ENCODE data around the gene RHPN2.

Gene RHPN2

GRCh38 chr19:33060586-33060985 lies 4.1 kb downstream of the RHPN2 start:
- Histone ChIP-seq H3K9me3 (ENCODE audit: insufficient read depth, low read depth, low read length) (no peaks in the 10 kb centered on the region), H3K4me2 (ENCODE audit: low read depth, low read length, poor library complexity, severe bottlenecking) (no peak overlapping the region), H3K79me2 (ENCODE audit: insufficient read depth, low read length) (no peaks in the 10 kb centered on the region), H3K4me3 (ENCODE audit: low read length, poor library complexity, severe bottlenecking) (no peak overlapping the region), H3K4me1 (ENCODE audit: insufficient read depth, low read length, poor library complexity, severe bottlenecking) (no peaks in the 10 kb centered on the region), H2AFZ (ENCODE audit: low read length) (no peak overlapping the region), H3K9me2 (replicated peaks; ENCODE audit: low read depth, low read length) (no peaks in the 10 kb centered on the region), H4K20me1 (ENCODE audit: insufficient read depth, low read length, poor library complexity, severe bottlenecking) (no peaks in the 10 kb centered on the region), H3K27me3 (ENCODE audit: insufficient read depth, low read length, poor library complexity, severe bottlenecking) (no peaks in the 10 kb centered on the region), H3F3A (ENCODE audit: low read depth) (no peaks in the 10 kb centered on the region), H3K9ac (ENCODE audit: low read depth, low read length, poor library complexity, severe bottlenecking) (no peak overlapping the region), H3K36me3 (ENCODE audit: insufficient read depth, low read length) (no peaks in the 10 kb centered on the region)
- TF ChIP-seq, protein P1, sequence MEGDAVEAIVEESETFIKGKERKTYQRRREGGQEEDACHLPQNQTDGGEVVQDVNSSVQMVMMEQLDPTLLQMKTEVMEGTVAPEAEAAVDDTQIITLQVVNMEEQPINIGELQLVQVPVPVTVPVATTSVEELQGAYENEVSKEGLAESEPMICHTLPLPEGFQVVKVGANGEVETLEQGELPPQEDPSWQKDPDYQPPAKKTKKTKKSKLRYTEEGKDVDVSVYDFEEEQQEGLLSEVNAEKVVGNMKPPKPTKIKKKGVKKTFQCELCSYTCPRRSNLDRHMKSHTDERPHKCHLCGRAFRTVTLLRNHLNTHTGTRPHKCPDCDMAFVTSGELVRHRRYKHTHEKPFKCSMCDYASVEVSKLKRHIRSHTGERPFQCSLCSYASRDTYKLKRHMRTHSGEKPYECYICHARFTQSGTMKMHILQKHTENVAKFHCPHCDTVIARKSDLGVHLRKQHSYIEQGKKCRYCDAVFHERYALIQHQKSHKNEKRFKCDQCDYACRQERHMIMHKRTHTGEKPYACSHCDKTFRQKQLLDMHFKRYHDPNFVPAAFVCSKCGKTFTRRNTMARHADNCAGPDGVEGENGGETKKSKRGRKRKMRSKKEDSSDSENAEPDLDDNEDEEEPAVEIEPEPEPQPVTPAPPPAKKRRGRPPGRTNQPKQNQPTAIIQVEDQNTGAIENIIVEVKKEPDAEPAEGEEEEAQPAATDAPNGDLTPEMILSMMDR (conservative IDR thresholded peaks at IDR 0.05; ENCODE audit: low read length), result no peak
- no peak for TF ChIP-seq EZH2phosphoT487 (IDR thresholded peaks at IDR 0.05; ENCODE audit: borderline replicate concordance)

DNA sequence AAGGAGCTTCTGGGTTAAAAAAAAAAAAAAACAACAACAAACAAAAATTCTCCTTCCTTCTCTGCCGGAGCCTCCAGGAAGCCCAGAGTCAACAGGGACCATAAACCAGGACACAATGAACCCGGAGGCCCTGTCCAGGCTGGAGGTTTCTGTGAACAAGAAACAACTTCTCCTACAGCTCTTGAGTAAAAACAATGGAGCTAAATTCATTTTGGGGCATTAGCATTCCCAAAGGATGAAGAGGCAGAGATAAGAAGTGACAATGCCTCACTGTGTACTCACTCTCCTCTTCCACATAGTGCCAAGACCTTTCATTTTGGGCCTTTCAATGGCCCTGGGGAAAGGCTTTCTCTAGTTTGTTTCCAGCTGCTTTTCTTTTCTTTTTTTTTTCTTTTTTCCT lies 9.0 kb downstream of the RHPN2 start:
- no peaks in the 10 kb centered on the region for H3K79me2 ChIP-seq (ENCODE audit: insufficient read depth, low read length)
- H3K4me3 ChIP-seq (ENCODE audit: low read length, poor library complexity, severe bottlenecking), result no peak overlapping the region
- H3K9ac ChIP-seq (ENCODE audit: low read depth, low read length, poor library complexity, severe bottlenecking), result no peak overlapping the region
- H3K4me1 ChIP-seq (ENCODE audit: insufficient read depth, low read length, poor library complexity, severe bottlenecking), result no peaks in the 10 kb centered on the region
- H3K27me3 ChIP-seq (ENCODE audit: insufficient read depth, low read length, poor library complexity, severe bottlenecking), result no peaks in the 10 kb centered on the region
- H3K9me3 ChIP-seq (ENCODE audit: insufficient read depth, low read depth, low read length), result no peaks in the 10 kb centered on the region
- TF ChIP-seq EZH2phosphoT487 (IDR thresholded peaks at IDR 0.05; ENCODE audit: borderline replicate concordance), result no peak
- TF ChIP-seq, protein P1 (conservative IDR thresholded peaks at IDR 0.05; ENCODE audit: low read length), result no peak
- H3K4me2 ChIP-seq (ENCODE audit: low read depth, low read length, poor library complexity, severe bottlenecking), result no peak overlapping the region
- no peak overlapping the region for H2AFZ ChIP-seq (ENCODE audit: low read length)
- H3K9me2 ChIP-seq (replicated peaks; ENCODE audit: low read depth, low read length), result no peaks in the 10 kb centered on the region
- H3K36me3 ChIP-seq (ENCODE audit: insufficient read depth, low read length), result no peaks in the 10 kb centered on the region
- H3F3A ChIP-seq (ENCODE audit: low read depth), result no peaks in the 10 kb centered on the region
- no peaks in the 10 kb centered on the region for H4K20me1 ChIP-seq (ENCODE audit: insufficient read depth, low read length, poor library complexity, severe bottlenecking)

DNA sequence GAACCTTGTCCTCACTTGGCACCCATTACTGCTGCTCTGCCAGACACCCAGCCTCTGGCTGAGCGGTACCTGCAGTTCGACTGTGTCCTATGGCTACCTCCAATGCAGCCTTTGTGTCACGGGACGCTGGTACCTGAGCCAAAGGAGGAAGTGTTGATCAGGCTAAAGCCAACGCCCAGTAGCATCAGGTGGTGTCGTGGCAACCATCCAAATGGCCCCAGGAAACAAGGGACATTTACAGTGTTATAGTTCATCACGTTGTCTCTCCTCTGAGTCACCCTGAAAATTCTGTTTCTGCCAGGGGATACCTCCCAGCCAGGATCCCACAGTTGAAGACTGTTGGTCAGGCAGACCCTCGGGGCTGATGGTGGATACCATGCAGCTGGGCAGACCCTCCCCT lies 10.1 kb downstream of the RHPN2 start:
- Histone ChIP-seq H2AFZ (ENCODE audit: low read length) (no peak overlapping the region), H4K20me1 (ENCODE audit: insufficient read depth, low read length, poor library complexity, severe bottlenecking) (no peaks in the 10 kb centered on the region), H3K4me2 (ENCODE audit: low read depth, low read length, poor library complexity, severe bottlenecking) (no peak overlapping the region), H3K4me3 (ENCODE audit: low read length, poor library complexity, severe bottlenecking) (no peak overlapping the region), H3K79me2 (ENCODE audit: insufficient read depth, low read length) (no peaks in the 10 kb centered on the region), H3K9me2 (replicated peaks; ENCODE audit: low read depth, low read length) (no peaks in the 10 kb centered on the region), H3K9me3 (ENCODE audit: insufficient read depth, low read depth, low read length) (no peaks in the 10 kb centered on the region), H3K27me3 (ENCODE audit: insufficient read depth, low read length, poor library complexity, severe bottlenecking) (no peaks in the 10 kb centered on the region), H3K9ac (ENCODE audit: low read depth, low read length, poor library complexity, severe bottlenecking) (no peak overlapping the region), H3F3A (ENCODE audit: low read depth) (no peaks in the 10 kb centered on the region), H3K36me3 (ENCODE audit: insufficient read depth, low read length) (no peaks in the 10 kb centered on the region), H3K4me1 (ENCODE audit: insufficient read depth, low read length, poor library complexity, severe bottlenecking) (no peaks in the 10 kb centered on the region)
- TF ChIP-seq, protein P1 (conservative IDR thresholded peaks at IDR 0.05; ENCODE audit: low read length), result no peak
- TF ChIP-seq EZH2phosphoT487 (IDR thresholded peaks at IDR 0.05; ENCODE audit: borderline replicate concordance), result no peak

Data from Loucy (cell line).